Transverse colon (tissue), 4 donors: ENCODE results near the gene FBXO4.

ENCODE experiments used
- CTCF ChIP-seq, 5 experiments: fragments of 200-600 bp in 3 of 5; fragments of 450-650 bp in 2 of 5; sonication (generic) in 3 of 5; IDR thresholded peaks; 1 replicate in 2 of 5; 2 replicates in 3 of 5; pipeline ENCODE4 v1.5.1; 2016 to 2017; ENCODE audit warnings: antibody characterized with exemption in 5 of 5, inconsistent platforms in 3 of 5, mild to moderate bottlenecking in 2 of 5, moderate library complexity in 1 of 5
- EP300 ChIP-seq: sonication (generic); formaldehyde crosslinking; IDR thresholded peaks from one replicate; pipeline ENCODE4 v1.6.1; 2017; ENCODE audit warnings: antibody characterized with exemption, low read depth
- POLR2A ChIP-seq: fragments of 450-650 bp; IDR thresholded peaks from one replicate; pipeline ENCODE4 v1.6.1; 2016; ENCODE audit warnings: antibody characterized with exemption, mild to moderate bottlenecking, moderate library complexity
- POLR2AphosphoS5 ChIP-seq, 3 donors: sonication (generic); formaldehyde crosslinking; IDR thresholded peaks; one replicate each; pipeline ENCODE4 v1.6.1; 2016; ENCODE audit warnings: antibody characterized with exemption in 3 of 3

- TF ChIP-seq CTCF (IDR thresholded peaks at IDR 0.05) (no peak), POLR2A (peak; percentile 96), EP300 (peak; percentile 3), POLR2AphosphoS5 (IDR thresholded peaks at IDR 0.05) (peak; percentile 92 to 97 (median 94))
Measured at GRCh38 chr5:41903892-41904799, 20.9 kb upstream of the FBXO4 start, which contains the start of gene RIMOC1.
